HEK293 (cell line): ENCODE results near the gene ZNF444.

Experiments used
- CTCF ChIA-PET: fragments of 350-600 bp; formaldehyde crosslinking; extraction: SDS; loops from one replicate; lab custom pipeline; 2021; ENCODE audit warnings: antibody characterized with exemption; lab: Yijun Ruan, JAX
- POLR2A ChIA-PET: fragments of 300-600 bp; formaldehyde crosslinking; extraction: SDS; loops from one replicate; lab custom pipeline; 2020; ENCODE audit warnings: antibody characterized with exemption, inconsistent platforms; lab: Yijun Ruan, JAX
- H3K27ac ChIP-seq: fragments of 200-500 bp; sonication (Bioruptor generic); 2 replicates; pipeline ENCODE4 v1.5.1; 2014; ENCODE audit warnings: low read depth, low read length, control low read depth, inconsistent platforms; ENCODE audit errors: extremely low read depth
- H3K36me3 ChIP-seq, 2 experiments: fragments of 200-500 bp in 1 of 2; sonication (Bioruptor generic) in 1 of 2; 1 replicate in 1 of 2; 2 replicates in 1 of 2; pipeline ENCODE4 v1.5.1; 2014 to 2017; ENCODE audit warnings: inconsistent platforms in 2 of 2, low read length in 2 of 2; ENCODE audit not compliant: control insufficient read depth in 2 of 2, insufficient read depth in 1 of 2
- H3K4me1 ChIP-seq: fragments of 200-500 bp; sonication (Bioruptor generic); 2 replicates; pipeline ENCODE4 v1.5.1; 2014; ENCODE audit warnings: mild to moderate bottlenecking, low read length, inconsistent platforms; ENCODE audit not compliant: control insufficient read depth, insufficient read depth
- H3K4me3 ChIP-seq: 2 replicates; pipeline ENCODE4 v1.5.1; 2011; ENCODE audit warnings: low read depth, mild to moderate bottlenecking, control low read depth, low read length, moderate library complexity
- H3K9me3 ChIP-seq: fragments of 200-500 bp; sonication (Bioruptor generic); 2 replicates; pipeline ENCODE4 v1.5.1; 2014; ENCODE audit warnings: low read depth, low read length, inconsistent platforms; ENCODE audit not compliant: control insufficient read depth, insufficient read depth
- CTCF ChIP-seq: fragments of 450-650 bp; formaldehyde crosslinking; IDR thresholded peaks from 2 replicates; pipeline ENCODE4 v1.5.1; 2016; ENCODE audit warnings: missing biosample characterization, missing genetic modification characterization
- HOXD13 ChIP-seq: sonication (generic); formaldehyde crosslinking; IDR thresholded peaks from 2 replicates; pipeline ENCODE4 v1.8.0; 2022; ENCODE audit warnings: missing genetic modification reagents, borderline replicate concordance
- PRDM10 ChIP-seq: fragments of 450-650 bp; formaldehyde crosslinking; IDR thresholded peaks from 2 replicates; pipeline ENCODE4 v1.5.1; 2016; ENCODE audit warnings: missing biosample characterization, missing genetic modification characterization
- SETDB1 ChIP-seq: IDR thresholded peaks from one replicate; pipeline ENCODE4 v1.6.1; 2017; ENCODE audit warnings: mild to moderate bottlenecking, low read length, moderate library complexity, mixed read lengths; ENCODE audit not compliant: insufficient read length
- ZNF202 ChIP-seq: fragments of 450-650 bp; formaldehyde crosslinking; IDR thresholded peaks from 2 replicates; pipeline ENCODE4 v1.5.1; 2016; ENCODE audit warnings: missing biosample characterization, missing genetic modification characterization, borderline replicate concordance
- ZNF596 ChIP-seq: fragments of 450-650 bp; IDR thresholded peaks from 2 replicates; pipeline ENCODE4 v1.5.0; 2018; ENCODE audit warnings: missing biosample characterization, mild to moderate bottlenecking, missing genetic modification characterization, moderate library complexity
- ZNF660 ChIP-seq: fragments of 450-650 bp; IDR thresholded peaks from 2 replicates; pipeline ENCODE4 v1.5.1; 2018; ENCODE audit warnings: missing biosample characterization, mild to moderate bottlenecking, missing genetic modification characterization
- ZNF768 ChIP-seq: fragments of 450-650 bp; formaldehyde crosslinking; IDR thresholded peaks from 2 replicates; pipeline ENCODE4 v1.5.1; 2018; ENCODE audit warnings: missing biosample characterization, mild to moderate bottlenecking, missing genetic modification characterization
- TF ChIP-seq, protein P1 (sequence below): fragments of 450-650 bp; formaldehyde crosslinking; IDR thresholded peaks from 2 replicates; pipeline ENCODE4 v1.5.1; 2016; ENCODE audit warnings: missing biosample characterization, missing genetic modification characterization
- TF ChIP-seq, protein P2 (sequence below): fragments of 450-650 bp; formaldehyde crosslinking; IDR thresholded peaks from 2 replicates; pipeline ENCODE4 v1.5.1; 2016; ENCODE audit warnings: missing biosample characterization, missing genetic modification characterization, low read depth

ZNF444 gene

DNA sequence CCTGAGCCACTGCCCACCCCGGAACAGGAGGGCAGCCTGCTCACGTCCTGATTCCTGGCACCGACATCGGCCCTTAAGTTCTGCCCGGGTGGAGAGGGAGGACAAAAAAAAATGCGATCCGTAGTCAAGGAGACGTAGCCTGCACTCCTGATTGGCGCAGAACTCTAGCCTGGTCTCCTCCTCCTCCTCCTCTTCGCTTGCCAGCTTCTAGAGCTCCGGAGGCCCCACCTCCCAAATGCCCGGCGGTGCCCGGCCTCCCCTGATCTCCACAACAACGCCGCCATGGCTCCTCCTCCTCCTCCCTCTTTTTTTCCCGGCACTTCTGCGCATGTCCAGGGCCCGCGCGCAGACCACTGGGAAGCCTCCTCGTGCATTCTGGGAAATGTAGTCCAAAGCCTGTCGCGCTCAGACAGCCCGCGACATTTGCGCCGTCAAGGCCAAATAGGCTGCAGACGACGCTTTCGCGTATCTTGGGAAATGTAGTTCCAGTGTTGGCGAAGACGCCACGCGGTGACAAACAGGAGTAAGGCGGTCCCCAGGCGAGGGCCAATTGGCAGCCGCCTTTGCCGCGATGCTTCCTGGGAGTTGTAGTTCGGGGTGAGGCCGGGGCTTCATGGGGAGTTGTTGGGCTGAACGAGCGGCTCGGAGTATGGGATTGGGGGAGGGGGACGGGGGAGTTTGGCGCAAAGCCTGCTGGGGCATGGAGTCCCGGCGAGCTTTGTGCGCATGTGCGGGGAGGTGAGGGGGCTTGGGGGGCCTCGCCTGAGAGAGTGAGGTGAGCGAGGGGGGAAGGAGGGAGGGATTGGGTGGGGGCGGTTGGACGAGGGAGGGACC is at the start of gene ZNF444 (continued):
- TF ChIP-seq, protein P1, sequence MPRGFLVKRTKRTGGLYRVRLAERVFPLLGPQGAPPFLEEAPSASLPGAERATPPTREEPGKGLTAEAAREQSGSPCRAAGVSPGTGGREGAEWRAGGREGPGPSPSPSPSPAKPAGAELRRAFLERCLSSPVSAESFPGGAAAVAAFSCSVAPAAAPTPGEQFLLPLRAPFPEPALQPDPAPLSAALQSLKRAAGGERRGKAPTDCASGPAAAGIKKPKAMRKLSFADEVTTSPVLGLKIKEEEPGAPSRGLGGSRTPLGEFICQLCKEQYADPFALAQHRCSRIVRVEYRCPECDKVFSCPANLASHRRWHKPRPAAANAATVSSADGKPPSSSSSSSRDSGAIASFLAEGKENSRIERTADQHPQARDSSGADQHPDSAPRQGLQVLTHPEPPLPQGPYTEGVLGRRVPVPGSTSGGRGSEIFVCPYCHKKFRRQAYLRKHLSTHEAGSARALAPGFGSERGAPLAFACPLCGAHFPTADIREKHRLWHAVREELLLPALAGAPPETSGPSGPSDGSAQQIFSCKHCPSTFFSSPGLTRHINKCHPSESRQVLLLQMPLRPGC (tag by site-specific recombination): no peak
- TF ChIP-seq ZNF768 (tag by site-specific recombination): no peak
- no peak for TF ChIP-seq HOXD13 (CRISPR knock-in tag)
- TF ChIP-seq ZNF596 (tag by site-specific recombination): no peak

DNA sequence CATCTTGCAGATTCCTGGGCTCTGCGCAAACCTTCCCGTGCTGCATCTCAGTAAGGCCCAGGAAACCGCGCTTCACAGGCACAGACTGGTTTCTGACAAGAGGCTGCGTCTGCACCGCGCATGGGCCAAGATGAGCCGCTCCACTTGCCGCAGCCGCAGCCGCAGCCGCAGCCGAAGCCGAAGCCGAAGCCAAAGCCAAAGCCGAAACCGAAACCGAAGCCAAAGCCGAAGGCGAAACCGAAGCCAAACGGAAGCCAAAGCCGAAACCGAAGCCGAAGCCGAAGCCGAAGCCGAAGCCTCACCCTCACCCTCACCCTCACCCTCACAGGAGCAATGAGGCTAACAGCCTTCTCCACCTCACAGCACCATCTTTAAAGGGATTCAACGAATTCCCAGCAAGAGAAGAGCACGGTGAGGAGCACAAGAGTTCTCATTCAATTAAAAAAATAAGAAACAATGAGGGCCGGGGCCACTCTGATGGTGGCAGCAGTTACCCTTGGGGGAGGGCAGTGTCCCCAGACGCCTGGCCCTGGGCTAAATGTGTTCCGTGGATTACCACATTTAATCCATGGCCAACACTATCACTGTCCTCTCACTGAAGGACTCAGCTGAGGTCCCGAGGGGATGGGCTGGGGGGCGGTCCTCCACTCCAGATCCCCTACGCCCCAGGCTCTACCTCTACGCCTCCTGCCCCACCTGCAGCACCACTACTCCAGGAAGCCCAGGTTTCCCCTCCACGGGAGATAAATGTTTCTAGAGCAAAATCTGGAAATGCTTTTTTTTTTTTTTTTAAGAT is 49.1 kb upstream of the ZNF444 start:
- POLR2A ChIA-PET: no interaction called here
- no peak overlapping the region for H3K4me3 ChIP-seq
- CTCF ChIA-PET: interaction anchor here (1.0 to 3.4 kb wide), 4 partner anchors 10 to 16 kb away, joined by 3 to 17 read pairs (median 4); no protein-coding TSS in a partner anchor

GRCh38 chr19:56092685-56093631 is 48.1 kb upstream of the ZNF444 start:
- ChIA-PET CTCF (no interaction called here), POLR2A (no interaction called here)
- H3K27ac ChIP-seq: no peak overlapping the region
- peaks cover 5% of the 10 kb centered on the region for H3K4me1 ChIP-seq
- TF ChIP-seq CTCF (tag by site-specific recombination): no peak
- TF ChIP-seq PRDM10: peak; percentile 45; the same call in 1 of the 2 replicates
- TF ChIP-seq SETDB1: peak; percentile 68
- TF ChIP-seq ZNF202 (tag by site-specific recombination): no peak
- peaks cover 8 to 43% of the 10 kb centered on the region in 2 experiments; a peak in 2 of 3 replicates for H3K36me3 ChIP-seq
- no peak overlapping the region for H3K4me3 ChIP-seq
- no peaks in the 10 kb centered on the region for H3K9me3 ChIP-seq

More for the DNA sequence above, 49.1 kb upstream of the ZNF444 start:
- Histone ChIP-seq H3K4me1 (peaks cover 5% of the 10 kb centered on the region), H3K9me3 (no peaks in the 10 kb centered on the region), H3K36me3 (peaks cover 8 to 38% of the 10 kb centered on the region in 2 experiments; a peak in 2 of 3 replicates), H3K27ac (no peak overlapping the region)
- TF ChIP-seq ZNF660 (tag by site-specific recombination): no peak
- TF ChIP-seq, protein P2, sequence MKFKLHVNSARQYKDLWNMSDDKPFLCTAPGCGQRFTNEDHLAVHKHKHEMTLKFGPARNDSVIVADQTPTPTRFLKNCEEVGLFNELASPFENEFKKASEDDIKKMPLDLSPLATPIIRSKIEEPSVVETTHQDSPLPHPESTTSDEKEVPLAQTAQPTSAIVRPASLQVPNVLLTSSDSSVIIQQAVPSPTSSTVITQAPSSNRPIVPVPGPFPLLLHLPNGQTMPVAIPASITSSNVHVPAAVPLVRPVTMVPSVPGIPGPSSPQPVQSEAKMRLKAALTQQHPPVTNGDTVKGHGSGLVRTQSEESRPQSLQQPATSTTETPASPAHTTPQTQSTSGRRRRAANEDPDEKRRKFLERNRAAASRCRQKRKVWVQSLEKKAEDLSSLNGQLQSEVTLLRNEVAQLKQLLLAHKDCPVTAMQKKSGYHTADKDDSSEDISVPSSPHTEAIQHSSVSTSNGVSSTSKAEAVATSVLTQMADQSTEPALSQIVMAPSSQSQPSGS (tag by site-specific recombination): no peak
